ENCODE results near the gene GARS1.

GARS1 gene

GRCh38 chr7:30649717-30650420 is 55.2 kb downstream of the GARS1 start:
- TF ChIP-seq TAF1 (IDR thresholded peaks at IDR 0.05; ENCODE audit: low read depth) (no peak), REST (IDR thresholded peaks at IDR 0.05; ENCODE audit: low read depth) (no peak), EP300 (IDR thresholded peaks at IDR 0.05; ENCODE audit: borderline replicate concordance) (no peak), NFIC (IDR thresholded peaks at IDR 0.05) (no peak), USF1 (IDR thresholded peaks at IDR 0.05) (no peak), TCF12 (IDR thresholded peaks at IDR 0.05; ENCODE audit: low read depth) (no peak), FOXM1 (IDR thresholded peaks at IDR 0.05; ENCODE audit: borderline replicate concordance, low read depth) (no peak), ZBTB7A (IDR thresholded peaks at IDR 0.05; ENCODE audit: low read depth) (no peak), TEAD4 (IDR thresholded peaks at IDR 0.05) (no peak), CEBPB (IDR thresholded peaks at IDR 0.05) (no peak), CREB1 (IDR thresholded peaks at IDR 0.05; ENCODE audit: low read depth) (no peak), YY1 (IDR thresholded peaks at IDR 0.05; ENCODE audit: low read depth) (no peak), EGR1 (IDR thresholded peaks at IDR 0.05) (no peak), RAD21 (IDR thresholded peaks at IDR 0.05; ENCODE audit: low read depth) (no peak)
- TF ChIP-seq, protein P1, sequence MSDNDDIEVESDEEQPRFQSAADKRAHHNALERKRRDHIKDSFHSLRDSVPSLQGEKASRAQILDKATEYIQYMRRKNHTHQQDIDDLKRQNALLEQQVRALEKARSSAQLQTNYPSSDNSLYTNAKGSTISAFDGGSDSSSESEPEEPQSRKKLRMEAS (IDR thresholded peaks at IDR 0.05): no peak

DNA sequence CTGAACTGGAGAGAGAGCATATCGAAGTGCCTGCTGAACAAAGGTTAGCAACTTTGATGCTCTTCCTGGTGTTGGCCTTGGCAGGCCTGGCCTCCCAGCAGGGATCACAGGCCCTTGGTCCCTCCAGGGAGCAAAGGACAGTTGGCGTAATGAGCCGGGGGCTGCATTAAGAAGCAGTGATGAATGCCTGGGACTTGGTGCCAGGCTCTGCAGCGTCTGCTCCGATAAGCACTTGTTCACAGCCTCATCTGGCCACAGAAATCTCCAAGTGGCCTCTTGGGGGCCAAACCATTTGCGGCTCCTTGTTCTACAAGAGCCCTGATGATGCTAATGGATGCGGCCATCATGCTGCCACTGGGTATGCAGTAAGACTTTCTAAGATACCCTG is 55.7 kb downstream of the GARS1 start:
- TF ChIP-seq EGR1 (IDR thresholded peaks at IDR 0.05) (no peak), TCF12 (IDR thresholded peaks at IDR 0.05; ENCODE audit: low read depth) (no peak), CEBPB (IDR thresholded peaks at IDR 0.05) (no peak), REST (IDR thresholded peaks at IDR 0.05; ENCODE audit: low read depth) (no peak), ZBTB7A (IDR thresholded peaks at IDR 0.05; ENCODE audit: low read depth) (no peak), FOXM1 (IDR thresholded peaks at IDR 0.05; ENCODE audit: borderline replicate concordance, low read depth) (no peak), NFIC (IDR thresholded peaks at IDR 0.05) (no peak), YY1 (IDR thresholded peaks at IDR 0.05; ENCODE audit: low read depth) (no peak), CREB1 (IDR thresholded peaks at IDR 0.05; ENCODE audit: low read depth) (no peak), TEAD4 (IDR thresholded peaks at IDR 0.05) (no peak), EP300 (IDR thresholded peaks at IDR 0.05; ENCODE audit: borderline replicate concordance) (no peak)
- TF ChIP-seq, protein P1 (IDR thresholded peaks at IDR 0.05): no peak

DNA sequence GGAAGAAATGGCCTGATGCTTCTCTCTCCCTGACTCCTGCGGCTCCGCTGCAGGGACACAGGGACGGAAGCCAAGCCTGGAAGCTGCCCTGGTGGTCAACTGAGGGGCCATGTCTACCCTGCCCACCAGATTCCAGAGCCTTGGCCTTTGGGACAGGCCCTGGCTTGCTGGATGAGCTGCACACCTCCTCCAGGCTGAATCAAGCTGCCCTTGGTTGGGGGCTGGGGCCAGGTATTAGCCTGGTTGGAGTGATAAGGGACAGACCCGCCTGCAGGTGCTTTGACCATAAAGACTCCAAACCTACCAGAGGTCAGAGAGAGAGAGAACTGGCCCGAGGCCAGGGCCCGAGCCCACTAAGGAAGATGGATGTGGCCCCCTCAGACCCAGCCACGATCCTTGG is 57.5 kb downstream of the GARS1 start:
- no peak for TF ChIP-seq TAF1 (IDR thresholded peaks at IDR 0.05; ENCODE audit: low read depth)
- TF ChIP-seq RAD21 (IDR thresholded peaks at IDR 0.05; ENCODE audit: low read depth): no peak
- TF ChIP-seq NFIC (IDR thresholded peaks at IDR 0.05): no peak
- no peak for TF ChIP-seq EP300 (IDR thresholded peaks at IDR 0.05; ENCODE audit: borderline replicate concordance)
- TF ChIP-seq YY1 (IDR thresholded peaks at IDR 0.05; ENCODE audit: low read depth): no peak
- no peak for TF ChIP-seq FOXM1 (IDR thresholded peaks at IDR 0.05; ENCODE audit: borderline replicate concordance, low read depth)
- TF ChIP-seq CREB1 (IDR thresholded peaks at IDR 0.05; ENCODE audit: low read depth): no peak
- TF ChIP-seq CEBPB (IDR thresholded peaks at IDR 0.05): no peak
- no peak for TF ChIP-seq ZBTB7A (IDR thresholded peaks at IDR 0.05; ENCODE audit: low read depth)
- no peak for TF ChIP-seq EGR1 (IDR thresholded peaks at IDR 0.05)
- no peak for TF ChIP-seq TCF12 (IDR thresholded peaks at IDR 0.05; ENCODE audit: low read depth)
- no peak for TF ChIP-seq USF1 (IDR thresholded peaks at IDR 0.05)
- TF ChIP-seq TEAD4 (IDR thresholded peaks at IDR 0.05): no peak
- TF ChIP-seq, protein P1 (IDR thresholded peaks at IDR 0.05): no peak
- TF ChIP-seq REST (IDR thresholded peaks at IDR 0.05; ENCODE audit: low read depth): no peak
